ENCODE results near the gene PTPN2. TPM values are rescaled to one million over a fixed set of nuclear protein-coding genes. Genes with fewer than 3 reads are reported as not detected.

Gene PTPN2
- total and polyA plus RNA-seq, 9 of the 15 experiments (the other 6 are each of a cell fraction or from before 2014, with no cell fraction given), result 36.6 to 66.4 (median 43.8) TPM

DNA sequence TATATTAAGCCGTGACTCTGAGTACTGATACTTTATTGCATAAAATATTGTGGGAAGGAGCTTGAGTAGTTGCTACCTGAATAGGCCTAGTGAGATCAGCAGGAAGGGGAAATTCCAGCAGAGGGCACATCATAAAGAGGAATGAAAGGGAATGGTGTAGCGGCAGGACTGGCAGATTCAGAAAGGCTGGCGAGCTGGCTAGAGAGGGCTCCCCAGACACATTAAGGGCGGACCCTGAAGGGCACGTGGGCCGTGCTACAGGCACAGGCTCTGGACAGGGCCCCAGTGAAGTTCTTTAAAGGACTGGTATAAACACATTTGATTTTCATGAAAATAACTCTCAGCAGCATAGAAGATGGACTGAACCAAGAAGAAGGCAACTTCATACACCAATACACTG, 43.0 kb downstream of the PTPN2 start (continued):
- TF ChIP-seq SMARCA4 (IDR thresholded peaks at IDR 0.05) (no peak), KHSRP (IDR thresholded peaks at IDR 0.05) (no peak), HNRNPK (IDR thresholded peaks at IDR 0.05; ENCODE audit: low read depth, low read length, poor library complexity, severe bottlenecking) (no peak), MTA1 (IDR thresholded peaks at IDR 0.05; ENCODE audit: borderline replicate concordance) (no peak), MITF (IDR thresholded peaks at IDR 0.05) (no peak), CHD7 (IDR thresholded peaks at IDR 0.05; ENCODE audit: low read depth, low read length) (no peak)

Measured in K562 (cell line).